Panc1 (cell line): ENCODE measurements around the gene CBFB. TPM values are rescaled to one million over a fixed set of nuclear protein-coding genes. Genes with fewer than 3 reads are reported as not detected.

Experiments
- ATAC-seq: fragments of 200-7000 bp; cut with Tn5 transposase; 2 replicates; pipeline ENCODE4 v1.9.1; 2020; ENCODE audit warnings: mild to moderate bottlenecking, moderate library complexity
- BruUV-seq: library from RNA; stranded (reverse); fragments of 400-500 nt; replicated peaks from 2 replicates; lab custom pipeline; 2021; lab: Mats Ljungman, UMichigan
- CTCF ChIA-PET: fragments of 300-600 bp; sonication (Branson Sonifier 250); formaldehyde crosslinking; loops from one replicate; lab custom pipeline; 2022; ENCODE audit warnings: antibody characterized with exemption; lab: Charles Lee
- POLR2A ChIA-PET: fragments of 300-600 bp; sonication (Branson Sonifier 250); formaldehyde crosslinking; loops from one replicate; lab custom pipeline; 2022; ENCODE audit warnings: antibody characterized with exemption; lab: Charles Lee
- DNase-seq: peaks from one replicate; pipeline ENCODE4 v3.0.0-alpha.2; 2010; ENCODE audit warnings: low read depth, low spot score
- H3K27ac ChIP-seq: 2 replicates; pipeline ENCODE4 v1.5.1; 2011; ENCODE audit warnings: mild to moderate bottlenecking, low read length, inconsistent platforms
- H3K27me3 ChIP-seq: fragments of 200-500 bp; sonication (Bioruptor generic); 2 replicates; pipeline ENCODE4 v1.6.0; 2014; ENCODE audit warnings: low read length, inconsistent platforms; ENCODE audit not compliant: control insufficient read depth, insufficient read depth
- H3K36me3 ChIP-seq: fragments of 200-500 bp; sonication (Bioruptor generic); 2 replicates; pipeline ENCODE4 v1.5.1; 2014; ENCODE audit warnings: inconsistent platforms, mild to moderate bottlenecking, low read length, moderate library complexity; ENCODE audit not compliant: control insufficient read depth, insufficient read depth
- H3K4me1 ChIP-seq: 2 replicates; pipeline ENCODE4 v1.5.1; 2011; ENCODE audit warnings: inconsistent platforms, mild to moderate bottlenecking, low read length, moderate library complexity; ENCODE audit not compliant: control insufficient read depth, insufficient read depth
- H3K4me3 ChIP-seq, 2 experiments: 2 replicates each; pipeline ENCODE4 v1.5.1; 2011 to 2012; ENCODE audit warnings: low read depth in 2 of 2, low read length in 2 of 2, mild to moderate bottlenecking in 2 of 2, inconsistent platforms in 1 of 2, moderate library complexity in 1 of 2
- H3K9me3 ChIP-seq: fragments of 200-500 bp; sonication (Bioruptor generic); 2 replicates; pipeline ENCODE4 v1.5.1; 2014; ENCODE audit warnings: low read depth, mild to moderate bottlenecking, inconsistent platforms, low read length, moderate library complexity; ENCODE audit not compliant: control insufficient read depth, insufficient read depth
- CTCF ChIP-seq: fragments of 450-650 bp; IDR thresholded peaks from 2 replicates; pipeline ENCODE4 v1.5.1; 2017; ENCODE audit warnings: mild to moderate bottlenecking
- POLR2AphosphoS5 ChIP-seq: IDR thresholded peaks from 2 replicates; pipeline ENCODE4 v1.6.1; 2012; ENCODE audit warnings: mild to moderate bottlenecking, low read depth, low read length, moderate library complexity
- SIN3A ChIP-seq: IDR thresholded peaks from 2 replicates; pipeline ENCODE4 v1.6.1; 2012; ENCODE audit warnings: low read depth, mild to moderate bottlenecking, low read length, moderate library complexity, borderline replicate concordance; ENCODE audit not compliant: insufficient read depth
- TCF7L2 ChIP-seq: IDR thresholded peaks from 2 replicates; pipeline ENCODE4 v1.6.1; 2011; ENCODE audit warnings: mild to moderate bottlenecking, low read depth, low read length, inconsistent platforms
- in situ Hi-C: cut with HindIII; loops from 2 replicates; pipeline ENCODE4 v1.10.0; 2016; ENCODE audit warnings: low sequenced_read_pairs, low pct_unique_long_range_greater_than_20kb
- intact Hi-C: fragments of 100-400 bp; cut with micrococcal nuclease; formaldehyde crosslinking; loops from one replicate; pipeline ENCODE4 v1.10.0; 2022; ENCODE audit not compliant: unreplicated experiment
- total RNA-seq: library from RNA; stranded (reverse); gene quantifications from one replicate; pipeline ENCODE4 v1.2.1, GENCODE V29; 2021; ENCODE audit not compliant: unreplicated experiment
- TF ChIP-seq, protein P1 (sequence below), 2 experiments: IDR thresholded peaks; 2 replicates each; pipeline ENCODE4 v1.6.1; 2011 to 2012; ENCODE audit warnings: low read depth in 2 of 2, control low read depth in 1 of 2, low read length in 1 of 2, mild to moderate bottlenecking in 1 of 2, moderate library complexity in 1 of 2; ENCODE audit not compliant: insufficient read depth in 1 of 2

Gene CBFB
- total RNA-seq, 1 experiment from 2014 or later = 66.4 TPM

DNA sequence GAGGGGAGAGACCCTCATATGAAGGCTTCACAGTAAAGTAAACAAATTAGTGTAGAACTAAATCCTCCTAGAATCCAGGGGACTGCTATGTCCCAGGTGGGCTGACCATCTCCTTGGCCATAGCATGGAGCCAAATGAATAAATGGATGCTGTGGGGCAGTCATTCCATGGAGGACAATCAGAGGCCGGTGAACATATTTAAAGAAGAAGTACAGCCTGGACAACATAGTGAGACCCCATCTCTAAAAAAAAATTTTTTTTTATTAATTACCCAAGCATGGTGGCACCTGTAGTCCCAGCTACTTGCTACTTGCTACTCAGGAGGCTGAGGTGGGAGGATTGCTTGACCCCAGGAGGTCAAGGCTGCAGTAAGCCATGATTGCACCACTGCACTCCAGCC, 5.3 kb upstream of the CBFB start:
- Histone ChIP-seq H3K9me3 (no peaks in the 10 kb centered on the region), H3K36me3 (no peaks in the 10 kb centered on the region; the same call in 1 of the 2 replicates), H3K4me1 (peaks cover 8% of the 10 kb centered on the region), H3K27ac (no peak overlapping the region), H3K4me3 (no peak overlapping the region), H3K27me3 (no peaks in the 10 kb centered on the region)
- no peak for ATAC-seq
- DNase-seq = no peak
- CTCF ChIA-PET = no interaction called here
- POLR2A ChIA-PET = no interaction called here
- in situ Hi-C loops = no loop called here
- no TSS peak for BruUV-seq
- intact Hi-C loops = no loop called here
- no peak for TF ChIP-seq CTCF
- TF ChIP-seq TCF7L2 = no peak
- no peak for TF ChIP-seq POLR2AphosphoS5
- TF ChIP-seq, protein P1, sequence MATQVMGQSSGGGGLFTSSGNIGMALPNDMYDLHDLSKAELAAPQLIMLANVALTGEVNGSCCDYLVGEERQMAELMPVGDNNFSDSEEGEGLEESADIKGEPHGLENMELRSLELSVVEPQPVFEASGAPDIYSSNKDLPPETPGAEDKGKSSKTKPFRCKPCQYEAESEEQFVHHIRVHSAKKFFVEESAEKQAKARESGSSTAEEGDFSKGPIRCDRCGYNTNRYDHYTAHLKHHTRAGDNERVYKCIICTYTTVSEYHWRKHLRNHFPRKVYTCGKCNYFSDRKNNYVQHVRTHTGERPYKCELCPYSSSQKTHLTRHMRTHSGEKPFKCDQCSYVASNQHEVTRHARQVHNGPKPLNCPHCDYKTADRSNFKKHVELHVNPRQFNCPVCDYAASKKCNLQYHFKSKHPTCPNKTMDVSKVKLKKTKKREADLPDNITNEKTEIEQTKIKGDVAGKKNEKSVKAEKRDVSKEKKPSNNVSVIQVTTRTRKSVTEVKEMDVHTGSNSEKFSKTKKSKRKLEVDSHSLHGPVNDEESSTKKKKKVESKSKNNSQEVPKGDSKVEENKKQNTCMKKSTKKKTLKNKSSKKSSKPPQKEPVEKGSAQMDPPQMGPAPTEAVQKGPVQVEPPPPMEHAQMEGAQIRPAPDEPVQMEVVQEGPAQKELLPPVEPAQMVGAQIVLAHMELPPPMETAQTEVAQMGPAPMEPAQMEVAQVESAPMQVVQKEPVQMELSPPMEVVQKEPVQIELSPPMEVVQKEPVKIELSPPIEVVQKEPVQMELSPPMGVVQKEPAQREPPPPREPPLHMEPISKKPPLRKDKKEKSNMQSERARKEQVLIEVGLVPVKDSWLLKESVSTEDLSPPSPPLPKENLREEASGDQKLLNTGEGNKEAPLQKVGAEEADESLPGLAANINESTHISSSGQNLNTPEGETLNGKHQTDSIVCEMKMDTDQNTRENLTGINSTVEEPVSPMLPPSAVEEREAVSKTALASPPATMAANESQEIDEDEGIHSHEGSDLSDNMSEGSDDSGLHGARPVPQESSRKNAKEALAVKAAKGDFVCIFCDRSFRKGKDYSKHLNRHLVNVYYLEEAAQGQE (IDR thresholded peaks at IDR 0.05; ENCODE audit: insufficient read depth in 1 of 2, low read depth in 2 of 2, low read length in 1 of 2) = no peak
- no peak for TF ChIP-seq SIN3A

DNA sequence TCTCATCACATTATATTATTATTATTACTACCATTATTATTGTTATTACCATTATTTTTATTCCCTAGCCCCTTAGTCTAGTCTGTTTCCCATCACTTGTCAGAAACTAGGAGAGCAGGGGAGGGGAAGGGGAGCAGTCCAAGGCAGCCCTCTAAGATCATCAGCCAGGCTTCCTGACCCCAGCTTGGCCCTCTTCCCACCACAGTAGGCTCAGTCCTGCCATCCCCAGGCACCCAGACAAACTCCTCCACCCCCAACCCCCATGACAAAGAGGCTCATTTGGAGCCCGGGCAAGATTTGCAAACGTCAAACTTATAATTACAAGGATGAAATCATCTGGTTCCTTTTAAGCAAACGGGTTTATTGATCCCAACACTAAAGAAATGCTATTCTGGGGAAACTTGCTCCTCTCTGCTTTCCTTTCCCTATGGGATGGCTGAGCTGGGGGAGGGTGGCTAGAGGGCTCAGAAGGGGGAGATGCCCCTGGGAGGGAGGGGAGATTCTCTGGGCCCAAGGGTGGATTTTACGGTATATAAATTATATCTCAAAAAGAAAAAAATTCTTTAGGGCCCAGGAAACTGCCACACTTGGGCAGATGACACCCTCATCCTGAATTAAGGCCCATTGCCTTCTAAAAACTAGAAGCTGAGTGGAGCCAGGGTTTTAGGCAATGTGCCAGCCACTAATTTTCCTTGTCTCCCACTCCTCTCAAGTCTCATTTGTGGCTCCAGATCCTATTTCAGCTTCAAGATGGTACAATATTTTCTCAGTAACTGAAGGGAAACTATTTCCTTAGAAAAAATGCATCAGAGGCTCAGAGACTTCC, 4.4 kb upstream of the CBFB start:
- ChIA-PET POLR2A (no interaction called here), CTCF (interaction anchor here (0.5 kb wide), 1 partner anchor 99 kb away, joined by 11 read pairs; no protein-coding TSS in a partner anchor)
- Histone ChIP-seq H3K27me3 (no peaks in the 10 kb centered on the region), H3K36me3 (no peaks in the 10 kb centered on the region; the same call in 1 of the 2 replicates), H3K4me3 (no peak overlapping the region), H3K4me1 (peaks cover 8% of the 10 kb centered on the region), H3K27ac (no peak overlapping the region), H3K9me3 (no peaks in the 10 kb centered on the region)
- intact Hi-C loops = no loop called here
- in situ Hi-C loops = no loop called here
- no TSS peak for BruUV-seq
- TF ChIP-seq TCF7L2 (no peak), CTCF (no peak), SIN3A (no peak), POLR2AphosphoS5 (no peak)
- TF ChIP-seq, protein P1 (IDR thresholded peaks at IDR 0.05; ENCODE audit: insufficient read depth in 1 of 2, low read depth in 2 of 2, low read length in 1 of 2) = no peak
- ATAC-seq = no peak
- no peak for DNase-seq
